Stimulated activated CD8-positive, alpha-beta memory T cell treated with anti-CD3 and anti-CD28 coated beads, Interleukin-12 subunit alpha, Interleukin-12 subunit beta, amount 100 ng/mL, for 4 hours (primary cell): Measurements from ENCODE around the gene DDX51.
A peak's percentile ranks its signal among the peaks of the same experiment; 100 is the strongest.

Experiments used
- DNase-seq: peaks from one replicate; pipeline ENCODE4 v3.0.0-alpha.2; 2020; ENCODE audit warnings: low read depth

The DDX51 gene, protein sequence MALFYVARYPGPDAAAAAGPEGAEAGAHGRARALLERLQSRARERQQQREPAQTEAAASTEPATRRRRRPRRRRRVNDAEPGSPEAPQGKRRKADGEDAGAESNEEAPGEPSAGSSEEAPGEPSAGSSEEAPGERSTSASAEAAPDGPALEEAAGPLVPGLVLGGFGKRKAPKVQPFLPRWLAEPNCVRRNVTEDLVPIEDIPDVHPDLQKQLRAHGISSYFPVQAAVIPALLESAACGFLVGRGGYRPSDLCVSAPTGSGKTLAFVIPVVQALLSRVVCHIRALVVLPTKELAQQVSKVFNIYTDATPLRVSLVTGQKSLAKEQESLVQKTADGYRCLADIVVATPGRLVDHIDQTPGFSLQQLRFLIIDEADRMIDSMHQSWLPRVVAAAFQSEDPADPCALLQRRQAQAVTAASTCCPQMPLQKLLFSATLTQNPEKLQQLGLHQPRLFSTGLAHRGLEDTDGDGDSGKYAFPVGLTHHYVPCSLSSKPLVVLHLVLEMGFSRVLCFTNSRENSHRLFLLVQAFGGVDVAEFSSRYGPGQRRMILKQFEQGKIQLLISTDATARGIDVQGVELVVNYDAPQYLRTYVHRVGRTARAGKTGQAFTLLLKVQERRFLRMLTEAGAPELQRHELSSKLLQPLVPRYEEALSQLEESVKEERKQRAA

DNA sequence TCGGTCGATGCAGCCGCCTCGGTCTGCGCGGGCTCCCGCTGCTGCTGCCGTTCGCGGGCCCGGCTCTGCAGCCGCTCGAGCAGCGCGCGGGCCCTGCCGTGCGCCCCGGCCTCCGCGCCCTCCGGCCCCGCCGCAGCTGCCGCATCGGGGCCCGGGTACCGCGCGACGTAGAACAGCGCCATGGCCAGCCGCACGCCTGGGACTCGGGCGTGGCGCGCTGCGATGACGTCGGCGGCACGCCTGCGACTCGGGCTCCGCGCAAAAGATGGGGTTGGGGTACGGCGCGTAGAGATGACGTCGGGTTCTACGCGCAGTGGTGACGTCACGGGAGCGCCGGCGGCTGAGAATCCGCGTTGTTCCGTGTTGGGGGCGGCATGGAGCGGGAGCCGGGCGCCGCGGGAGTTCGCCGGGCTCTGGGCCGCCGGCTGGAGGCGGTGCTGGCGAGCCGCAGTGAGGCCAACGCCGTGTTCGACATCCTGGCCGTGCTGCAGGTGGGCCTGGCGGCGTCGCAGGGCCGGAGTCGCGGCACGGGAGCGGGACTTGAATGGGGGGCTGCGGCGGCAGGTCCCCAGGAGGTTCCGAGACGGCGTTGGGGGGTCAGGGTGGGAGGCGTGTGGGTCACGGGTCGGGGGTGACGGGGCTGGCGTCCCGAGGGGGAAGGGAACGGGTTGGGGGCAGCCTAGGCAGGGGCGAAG, at the start of gene DDX51, which contains the start of gene NOC4L:
Gene DDX51 (minus strand): TSS at position 205 of the 695 bp plus-strand sequence. CDS start 23 bp downstream, at position 182.
Gene NOC4L (plus strand): TSS at position 343 of the 695 bp plus-strand sequence. CDS start 32 bp downstream, at position 375.
- DNase-seq = peak; percentile 95

GRCh38 chr12:132191715-132192553, 47.8 kb upstream of the DDX51 start:
- no peak for DNase-seq

GRCh38 chr12:132190834-132191500, 46.8 kb upstream of the DDX51 start:
- no peak for DNase-seq

- DNase-seq = no peak
These were observed 46.1 kb upstream of the DDX51 start for GRCh38 chr12:132190012-132190755.

DNA sequence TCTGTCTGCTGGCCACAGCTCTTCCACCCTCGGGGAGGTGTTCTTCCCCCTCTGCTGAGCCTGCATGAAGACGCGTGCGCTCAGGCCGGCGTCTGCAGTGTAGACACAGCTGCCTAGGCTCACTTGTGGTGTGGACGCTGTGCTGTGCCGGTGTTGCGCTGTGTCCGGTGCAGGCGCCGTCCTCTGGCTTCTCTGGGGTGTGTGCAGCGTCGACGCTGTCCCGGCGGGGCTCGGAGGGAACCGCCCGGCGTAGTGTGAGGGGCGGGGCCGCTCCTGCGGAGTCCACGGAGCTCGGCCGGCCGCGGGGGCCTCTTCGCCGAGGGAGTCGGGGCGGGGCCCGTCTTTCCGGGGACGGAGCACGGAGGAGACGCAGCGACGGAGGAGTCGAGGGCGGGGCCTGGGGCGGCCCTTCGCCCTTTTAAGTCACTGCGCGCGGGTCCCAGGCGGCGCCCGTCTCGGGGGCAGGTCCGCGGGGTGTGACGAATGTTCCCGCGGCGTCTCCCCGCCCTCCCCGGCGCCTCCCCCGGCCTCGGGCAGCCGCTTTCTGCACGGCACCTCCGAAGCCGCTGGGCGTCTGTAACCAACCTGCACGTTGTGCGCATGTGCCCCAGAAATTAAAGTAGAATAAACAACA, 45.4 kb upstream of the DDX51 start:
- peak; percentile 87 for DNase-seq

GRCh38 chr12:132188916-132189325, 44.8 kb upstream of the DDX51 start:
- no peak for DNase-seq

DNA sequence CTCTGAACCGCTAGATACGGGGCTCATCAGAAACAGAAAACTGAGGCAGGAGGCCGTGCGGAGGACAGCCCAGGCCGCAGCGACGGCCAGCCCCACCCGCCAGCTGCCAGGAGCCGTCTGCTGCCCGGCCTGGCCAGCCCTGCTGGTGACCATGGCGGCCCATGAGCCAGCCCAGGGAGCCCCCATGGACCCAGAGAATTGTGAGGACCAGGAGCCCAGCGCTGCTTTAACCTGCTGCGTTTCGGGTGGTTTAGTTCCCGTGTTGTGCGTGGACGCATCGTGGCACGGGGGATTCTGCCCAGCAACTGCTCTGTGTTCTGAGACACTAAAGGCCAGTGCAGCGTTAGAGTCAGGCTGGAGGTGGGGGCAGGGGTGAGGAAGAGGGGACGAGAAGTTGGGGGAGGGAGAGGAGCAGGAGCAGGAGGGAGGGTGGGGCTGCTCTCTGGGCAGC, 44.4 kb upstream of the DDX51 start:
- DNase-seq = no peak

DNA sequence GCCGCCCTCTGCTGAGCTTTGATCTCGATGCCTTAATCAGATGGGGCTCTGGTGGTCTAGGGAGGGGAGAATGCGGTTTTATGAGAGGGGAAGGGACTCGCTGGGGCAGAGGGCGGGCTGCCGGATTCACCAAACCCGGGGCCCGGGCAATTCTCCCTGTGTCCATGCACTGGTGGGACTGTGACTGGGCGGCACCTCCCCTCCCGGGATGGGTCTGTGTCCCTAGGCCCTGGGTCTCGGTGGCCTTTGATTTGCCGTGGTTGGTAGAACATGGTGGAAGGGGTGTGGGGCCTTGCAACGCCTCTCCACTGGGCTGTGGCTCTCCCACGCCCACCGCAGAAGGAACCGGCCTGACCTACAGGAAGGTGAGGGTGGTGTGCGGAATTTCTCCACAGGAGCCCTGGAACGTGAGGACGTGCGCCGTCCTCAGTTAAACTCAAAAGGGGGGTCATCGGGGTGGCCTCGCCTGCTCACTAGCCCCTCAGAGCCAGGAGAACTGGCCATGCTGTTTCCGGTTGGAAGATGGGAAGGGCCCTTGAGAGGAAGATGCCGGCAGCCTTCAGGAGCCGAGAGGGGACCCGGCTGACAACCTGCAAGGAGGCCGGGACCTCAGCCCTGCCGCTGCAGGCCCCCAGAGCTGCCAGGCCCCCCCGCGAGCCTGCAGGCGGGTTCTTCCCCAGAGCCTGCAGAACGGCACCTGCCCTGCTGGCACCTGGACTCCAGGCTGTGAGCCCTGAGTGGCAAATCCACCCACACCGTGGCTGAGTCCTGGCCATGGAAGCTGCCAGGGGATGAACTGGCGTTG, 43.7 kb upstream of the DDX51 start:
- no peak for DNase-seq

GRCh38 chr12:132186857-132187620, 42.9 kb upstream of the DDX51 start:
- no peak for DNase-seq

DNA sequence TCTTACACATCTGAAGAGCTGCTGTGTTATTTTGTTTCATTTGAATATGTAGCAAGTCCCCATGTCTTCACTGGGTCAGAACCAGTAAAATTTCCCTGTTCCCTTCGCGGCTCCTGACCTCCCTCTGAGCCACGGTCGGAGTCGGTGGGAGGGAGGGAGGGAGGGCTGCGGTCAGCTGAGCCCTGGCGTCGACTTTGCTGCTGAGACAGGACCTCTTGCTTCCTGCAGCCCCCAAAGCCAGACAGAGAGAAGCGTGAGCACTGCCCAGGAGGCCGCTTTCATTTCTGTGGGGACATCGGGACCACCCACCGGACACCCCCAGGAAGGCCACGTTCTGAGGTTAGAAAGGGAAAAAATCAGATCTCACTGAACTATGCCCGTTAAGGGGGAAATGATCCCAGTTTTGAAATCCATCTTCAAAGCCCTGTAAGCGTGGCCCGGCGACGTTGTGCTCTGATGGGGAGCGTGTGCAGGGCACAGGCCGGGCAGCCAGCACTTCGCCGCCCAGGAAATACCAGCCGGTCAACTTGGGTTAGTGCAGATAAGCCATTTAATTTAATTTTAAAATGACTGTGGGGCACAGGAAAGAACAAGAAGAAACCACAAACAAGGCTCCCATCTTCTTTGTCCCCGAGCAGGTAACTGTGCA, 42.2 kb upstream of the DDX51 start:
- no peak for DNase-seq

DNA sequence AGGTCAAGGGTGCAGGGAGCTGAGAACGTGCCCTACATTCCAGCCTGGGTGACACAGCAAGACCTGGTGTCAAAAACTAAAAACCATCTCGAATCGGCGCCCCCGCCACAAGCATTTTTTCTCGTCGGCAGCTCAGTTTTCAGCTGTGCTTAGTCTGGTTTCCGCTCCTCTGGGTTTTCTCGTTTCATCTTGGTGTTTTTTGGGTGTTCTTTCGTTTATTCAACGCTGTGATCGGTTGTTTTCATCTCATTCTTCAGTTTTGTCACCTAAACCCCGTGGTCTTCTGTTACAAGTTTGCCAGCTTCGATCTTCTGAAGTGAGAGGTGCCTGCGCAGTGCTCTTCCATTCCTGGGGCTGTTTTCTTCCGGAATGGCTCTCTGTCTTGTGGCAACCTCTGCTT, 41.6 kb upstream of the DDX51 start:
- no peak for DNase-seq

DNA sequence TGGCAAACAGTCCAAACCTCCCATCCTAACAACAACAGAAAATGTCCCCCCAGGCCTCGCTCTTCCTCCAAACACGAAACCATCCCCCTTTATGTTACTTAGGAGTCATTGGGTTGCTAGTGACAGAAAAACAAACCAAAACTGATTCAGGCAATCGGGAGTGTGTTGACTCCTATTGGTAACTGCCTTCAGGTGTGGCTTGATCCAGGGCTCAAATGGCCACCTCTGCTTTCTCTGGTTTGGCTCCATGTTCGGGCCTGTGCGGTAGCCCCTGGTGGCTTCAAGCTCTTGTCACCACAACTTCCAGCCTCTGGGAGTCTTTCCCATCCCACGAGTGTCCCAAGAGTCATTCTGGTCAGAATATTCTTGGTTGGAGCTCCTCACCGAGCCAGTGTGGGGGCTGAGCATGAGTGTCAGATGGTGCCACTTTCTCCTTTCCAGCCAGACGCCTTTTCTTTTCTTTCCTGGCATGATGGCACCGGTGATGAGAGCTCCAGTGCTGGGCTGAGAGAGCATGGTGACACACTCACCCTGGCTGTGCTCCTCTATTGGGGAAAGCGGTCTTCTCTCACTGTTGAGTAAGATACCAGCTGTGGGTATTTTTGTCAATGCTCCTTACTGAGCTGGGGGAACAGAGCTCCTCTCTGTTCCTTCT, 38.7 kb upstream of the DDX51 start:
- no peak for DNase-seq

DNA sequence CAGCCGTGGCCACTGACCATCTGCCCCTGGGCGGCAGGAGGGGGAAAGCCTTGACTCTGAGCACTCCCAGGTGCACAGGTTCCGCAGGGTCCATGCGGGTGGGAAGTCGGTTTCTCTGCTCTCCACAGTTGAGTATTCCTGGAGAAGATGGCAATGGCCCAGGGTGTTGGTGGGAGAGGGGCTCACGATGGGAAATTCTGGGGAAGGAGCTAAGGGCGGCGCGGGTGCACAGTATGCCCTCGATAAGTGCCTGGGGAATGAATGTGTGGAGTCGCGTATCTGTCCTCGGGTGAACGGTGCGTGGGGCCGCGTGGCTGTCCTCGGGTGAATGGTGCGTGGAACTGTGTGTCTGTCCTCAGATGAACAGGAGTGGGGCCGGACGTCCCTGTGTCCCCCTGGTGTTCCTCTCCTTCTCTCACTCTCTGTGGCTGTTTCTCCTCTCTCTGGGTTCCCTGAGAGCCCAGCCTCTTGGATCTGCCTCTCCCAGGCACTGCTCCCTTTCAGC, 38.1 kb upstream of the DDX51 start:
- no peak for DNase-seq

DNA sequence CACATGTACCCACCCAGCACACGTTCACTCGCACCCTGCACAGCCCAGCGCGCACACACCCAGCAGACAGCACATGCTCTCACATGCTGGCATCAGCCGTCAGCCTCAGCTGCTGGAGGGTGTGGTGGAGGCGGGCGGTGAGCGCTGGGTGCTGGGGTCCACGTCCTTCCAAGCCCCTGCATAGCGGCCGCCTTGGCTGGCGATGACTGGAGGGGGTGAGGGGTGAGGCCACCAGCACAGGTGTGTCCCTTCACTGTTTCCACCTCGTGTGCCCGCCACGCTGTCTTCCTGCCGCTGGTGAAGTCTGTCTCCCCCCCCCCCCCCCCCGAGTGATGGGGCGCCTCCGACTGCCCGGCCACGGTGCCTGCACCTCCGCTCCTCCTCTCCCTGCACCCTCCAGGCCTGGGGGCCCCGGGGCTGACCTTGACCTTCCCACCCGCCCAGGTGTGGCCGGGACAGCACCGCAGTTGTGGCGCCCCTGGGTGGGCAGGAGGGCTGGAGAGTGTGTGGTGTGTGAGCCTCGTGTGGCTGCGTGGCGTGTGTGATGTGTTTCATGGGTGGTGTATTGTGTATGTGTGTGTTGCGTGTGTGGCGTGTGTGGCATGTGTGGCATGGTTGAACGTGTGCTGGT, 37.6 kb upstream of the DDX51 start:
- DNase-seq = no peak

DNA sequence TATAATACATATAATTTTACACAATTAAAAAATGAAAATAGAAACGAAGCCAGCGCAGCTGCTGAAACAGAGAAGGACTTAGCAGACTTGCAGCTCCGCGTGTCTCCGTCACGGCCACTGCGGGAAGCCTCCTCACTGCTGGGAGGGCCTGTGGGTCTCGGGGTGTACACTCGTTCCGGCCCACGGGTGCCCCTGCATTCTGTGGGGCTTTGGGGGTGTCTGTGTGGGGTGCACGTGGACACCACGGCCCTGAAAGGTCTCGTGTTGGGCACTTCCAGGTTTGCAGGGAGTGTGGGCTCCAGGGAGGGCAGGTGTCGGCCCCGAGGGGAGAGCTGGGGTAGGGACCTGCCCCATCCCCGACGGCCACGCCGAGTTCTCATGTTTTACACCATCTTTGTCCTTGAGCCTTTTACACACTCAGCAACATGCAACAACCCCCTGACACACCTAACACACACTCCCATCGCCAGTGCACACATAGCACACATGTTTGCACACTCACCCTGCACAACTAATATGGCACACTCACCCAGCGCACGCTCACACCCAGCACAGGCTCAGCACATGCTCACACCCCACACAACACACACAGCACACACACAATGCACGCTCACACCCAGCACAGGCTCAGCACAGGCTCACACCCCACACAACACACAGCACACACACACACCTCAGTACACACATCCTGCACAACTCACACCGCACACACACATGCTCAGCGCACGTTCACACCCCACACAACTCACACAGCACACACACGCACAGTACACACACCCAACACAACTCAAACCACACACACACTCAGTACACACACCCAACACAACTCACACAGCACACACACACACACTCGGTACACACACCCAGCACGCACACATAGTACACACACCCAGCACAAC, 36.8 kb upstream of the DDX51 start:
- DNase-seq = no peak
